K562 (cell line): ENCODE data around the gene SOBP.

Source experiments
- CTCF ChIP-seq, 3 experiments: IDR thresholded peaks in 2 of 3; conservative IDR thresholded peaks in 1 of 3; 2 replicates each; pipeline ENCODE4 v1.5.1; 2011 to 2012; ENCODE audit warnings: low read length in 3 of 3, mild to moderate bottlenecking in 3 of 3, control low read depth in 2 of 3, improper control_type of control experiment in 1 of 3, inconsistent platforms in 1 of 3, low read depth in 1 of 3, mixed read lengths in 1 of 3, moderate library complexity in 1 of 3; ENCODE audit not compliant: insufficient read depth in 2 of 3
- EGR1 ChIP-seq: fragments of 450-650 bp; conservative IDR thresholded peaks from 2 replicates; pipeline ENCODE4 v1.6.1; 2017; ENCODE audit warnings: mild to moderate bottlenecking
- ETV6 ChIP-seq, 3 experiments: fragments of 150-350 bp in 1 of 3; sonication (generic) in 1 of 3; formaldehyde crosslinking in 1 of 3; IDR thresholded peaks; 2 replicates each; pipeline versions ENCODE4 v1.6.1 to v1.8.0; 2014 to 2022; ENCODE audit warnings: borderline replicate concordance in 2 of 3, low read depth in 2 of 3, antibody characterized with exemption in 1 of 3, low read length in 1 of 3, mild to moderate bottlenecking in 1 of 3, missing genetic modification reagents in 1 of 3
- PHTF2 ChIP-seq: fragments of 250-450 bp; sonication (Bioruptor Pico); IDR thresholded peaks from 2 replicates; pipeline ENCODE4 v1.5.0; 2021; ENCODE audit warnings: mild to moderate bottlenecking
- POLR2A ChIP-seq: fragments of 450-650 bp; conservative IDR thresholded peaks from 2 replicates; pipeline ENCODE4 v1.6.1; 2016
- POLR2AphosphoS5 ChIP-seq: IDR thresholded peaks from 2 replicates; pipeline ENCODE4 v1.6.1; 2011; ENCODE audit warnings: mild to moderate bottlenecking, low read depth, low read length, moderate library complexity; ENCODE audit not compliant: control insufficient read depth, insufficient read depth
- TRIM28 ChIP-seq: fragments of 450-650 bp; IDR thresholded peaks from 2 replicates; pipeline ENCODE4 v1.6.1; 2017
- TF ChIP-seq, protein P1 (sequence below): sonication (generic); formaldehyde crosslinking; IDR thresholded peaks from 2 replicates; pipeline ENCODE4 v1.5.0; 2020; ENCODE audit warnings: missing genetic modification reagents
- TF ChIP-seq, protein P2 (sequence below): fragments of 250-450 bp; sonication (Bioruptor Pico); IDR thresholded peaks from 2 replicates; pipeline ENCODE4 v1.8.0; 2021; ENCODE audit warnings: mild to moderate bottlenecking, moderate library complexity

GRCh38 chr6:107601406-107601805 lies 111.5 kb downstream of the SOBP start:
- TF ChIP-seq ETV6 (IDR thresholded peaks at IDR 0.05; ENCODE audit: borderline replicate concordance in 1 of 2, low read depth in 2 of 2, low read length in 1 of 2) (no peak), ETV6 (CRISPR knock-in tag; IDR thresholded peaks at IDR 0.05; ENCODE audit: borderline replicate concordance) (no peak), CTCF (IDR thresholded peaks at IDR 0.05 in 2 of 3, conservative IDR thresholded peaks at IDR 0.05 in 1 of 3; ENCODE audit: insufficient read depth in 2 of 3, low read depth in 1 of 3, low read length in 3 of 3) (no peak), EGR1 (no peak), POLR2AphosphoS5 (no peak), POLR2A (no peak), TRIM28 (no peak), PHTF2 (CRISPR knock-in tag) (no peak)
- TF ChIP-seq, protein P1, sequence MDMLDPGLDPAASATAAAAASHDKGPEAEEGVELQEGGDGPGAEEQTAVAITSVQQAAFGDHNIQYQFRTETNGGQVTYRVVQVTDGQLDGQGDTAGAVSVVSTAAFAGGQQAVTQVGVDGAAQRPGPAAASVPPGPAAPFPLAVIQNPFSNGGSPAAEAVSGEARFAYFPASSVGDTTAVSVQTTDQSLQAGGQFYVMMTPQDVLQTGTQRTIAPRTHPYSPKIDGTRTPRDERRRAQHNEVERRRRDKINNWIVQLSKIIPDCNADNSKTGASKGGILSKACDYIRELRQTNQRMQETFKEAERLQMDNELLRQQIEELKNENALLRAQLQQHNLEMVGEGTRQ, result no peak
- TF ChIP-seq, protein P2, sequence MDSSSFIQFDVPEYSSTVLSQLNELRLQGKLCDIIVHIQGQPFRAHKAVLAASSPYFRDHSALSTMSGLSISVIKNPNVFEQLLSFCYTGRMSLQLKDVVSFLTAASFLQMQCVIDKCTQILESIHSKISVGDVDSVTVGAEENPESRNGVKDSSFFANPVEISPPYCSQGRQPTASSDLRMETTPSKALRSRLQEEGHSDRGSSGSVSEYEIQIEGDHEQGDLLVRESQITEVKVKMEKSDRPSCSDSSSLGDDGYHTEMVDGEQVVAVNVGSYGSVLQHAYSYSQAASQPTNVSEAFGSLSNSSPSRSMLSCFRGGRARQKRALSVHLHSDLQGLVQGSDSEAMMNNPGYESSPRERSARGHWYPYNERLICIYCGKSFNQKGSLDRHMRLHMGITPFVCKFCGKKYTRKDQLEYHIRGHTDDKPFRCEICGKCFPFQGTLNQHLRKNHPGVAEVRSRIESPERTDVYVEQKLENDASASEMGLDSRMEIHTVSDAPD, result no peak
